HEK293T (cell line): Measurements from ENCODE around the gene PDK4.

Source experiments
- BHLHE40 ChIP-seq: fragments of 450-650 bp; IDR thresholded peaks from 2 replicates; pipeline ENCODE4 v1.6.1; 2016; ENCODE audit warnings: mild to moderate bottlenecking, moderate library complexity, borderline replicate concordance
- CTBP1 ChIP-seq: fragments of 450-650 bp; IDR thresholded peaks from 2 replicates; pipeline ENCODE4 v1.6.1; 2016; ENCODE audit warnings: borderline replicate concordance
- ELF4 ChIP-seq: fragments of 450-650 bp; IDR thresholded peaks from 2 replicates; pipeline ENCODE4 v1.6.1; 2017; ENCODE audit warnings: antibody characterized with exemption
- FOXA1 ChIP-seq: fragments of 450-650 bp; IDR thresholded peaks from 2 replicates; pipeline ENCODE4 v1.6.1; 2016; ENCODE audit warnings: mild to moderate bottlenecking
- L3MBTL2 ChIP-seq: fragments of 450-650 bp; conservative IDR thresholded peaks from 2 replicates; pipeline ENCODE4 v1.6.1; 2016; ENCODE audit warnings: mild to moderate bottlenecking
- SP1 ChIP-seq: fragments of 450-650 bp; IDR thresholded peaks from 2 replicates; pipeline ENCODE4 v1.6.1; 2017
- TF ChIP-seq, protein P1 (sequence below): fragments of 450-650 bp; IDR thresholded peaks from 2 replicates; pipeline ENCODE4 v1.6.1; 2016

- TF ChIP-seq CTBP1 (no peak), BHLHE40 (no peak), FOXA1 (no peak), L3MBTL2 (no peak), ELF4 (no peak), SP1 (no peak)
- TF ChIP-seq, protein P1, sequence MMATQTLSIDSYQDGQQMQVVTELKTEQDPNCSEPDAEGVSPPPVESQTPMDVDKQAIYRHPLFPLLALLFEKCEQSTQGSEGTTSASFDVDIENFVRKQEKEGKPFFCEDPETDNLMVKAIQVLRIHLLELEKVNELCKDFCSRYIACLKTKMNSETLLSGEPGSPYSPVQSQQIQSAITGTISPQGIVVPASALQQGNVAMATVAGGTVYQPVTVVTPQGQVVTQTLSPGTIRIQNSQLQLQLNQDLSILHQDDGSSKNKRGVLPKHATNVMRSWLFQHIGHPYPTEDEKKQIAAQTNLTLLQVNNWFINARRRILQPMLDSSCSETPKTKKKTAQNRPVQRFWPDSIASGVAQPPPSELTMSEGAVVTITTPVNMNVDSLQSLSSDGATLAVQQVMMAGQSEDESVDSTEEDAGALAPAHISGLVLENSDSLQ: no peak
These were observed 32.6 kb upstream of the PDK4 start for GRCh38 chr7:95628831-95629439.
